H9 (cell line): ENCODE results near the gene PRR30. TPM values are rescaled to one million over a fixed set of nuclear protein-coding genes. Genes with fewer than 3 reads are reported as not detected.

ENCODE experiments used
- DNase-seq: peaks from one replicate; pipeline ENCODE4 v3.0.0-alpha.2; 2017
- H2AFZ ChIP-seq: one replicate; pipeline ENCODE4 v1.6.1; 2013; ENCODE audit warnings: mild to moderate bottlenecking, low read length, control low read depth, moderate library complexity
- H2AK5ac ChIP-seq: 2 replicates; pipeline ENCODE4 v1.6.1; 2013; ENCODE audit warnings: low read length, control low read depth, mixed read lengths; ENCODE audit not compliant: insufficient read length
- H2BK120ac ChIP-seq: one replicate; pipeline ENCODE4 v1.6.1; 2013; ENCODE audit warnings: low read depth, mild to moderate bottlenecking, low read length, control low read depth, inconsistent platforms; ENCODE audit not compliant: poor library complexity, severe bottlenecking
- H2BK12ac ChIP-seq: 2 replicates; pipeline ENCODE4 v1.6.1; 2013; ENCODE audit warnings: low read length, control low read depth, mixed read lengths, low read depth; ENCODE audit not compliant: insufficient read length
- H2BK15ac ChIP-seq: 2 replicates; pipeline ENCODE4 v1.6.1; 2013; ENCODE audit warnings: low read depth, low read length, control low read depth
- H2BK20ac ChIP-seq: one replicate; pipeline ENCODE4 v1.6.1; 2013; ENCODE audit warnings: low read depth, mild to moderate bottlenecking, low read length, control low read depth, inconsistent platforms; ENCODE audit not compliant: poor library complexity, severe bottlenecking
- H2BK5ac ChIP-seq: 2 replicates; pipeline ENCODE4 v1.6.1; 2013; ENCODE audit warnings: low read length, control low read depth, mixed read lengths; ENCODE audit not compliant: insufficient read length
- H3K14ac ChIP-seq: 2 replicates; pipeline ENCODE4 v1.6.1; 2013; ENCODE audit warnings: low read length, control low read depth; ENCODE audit not compliant: insufficient read depth
- H3K18ac ChIP-seq: 2 replicates; pipeline ENCODE4 v1.6.1; 2013; ENCODE audit warnings: low read depth, mild to moderate bottlenecking, mixed read lengths, low read length, control low read depth; ENCODE audit not compliant: insufficient read length
- H3K23ac ChIP-seq: 2 replicates; pipeline ENCODE4 v1.6.1; 2013; ENCODE audit warnings: low read length, control low read depth, mixed read lengths, low read depth; ENCODE audit not compliant: insufficient read length
- H3K23me2 ChIP-seq: 2 replicates; pipeline ENCODE4 v1.6.1; 2013; ENCODE audit warnings: low read depth, mild to moderate bottlenecking, mixed read lengths, low read length, control low read depth; ENCODE audit not compliant: insufficient read length, poor library complexity, severe bottlenecking
- H3K27ac ChIP-seq: 2 replicates; pipeline ENCODE4 v1.5.1; 2013; ENCODE audit warnings: low read length, control low read depth, mixed read lengths, low read depth; ENCODE audit not compliant: insufficient read length
- H3K27me3 ChIP-seq: 2 replicates; pipeline ENCODE4 v1.6.1; 2013; ENCODE audit warnings: low read length, control low read depth, inconsistent platforms; ENCODE audit not compliant: insufficient read depth
- H3K4ac ChIP-seq: 2 replicates; pipeline ENCODE4 v1.6.1; 2013; ENCODE audit warnings: low read depth, mild to moderate bottlenecking, control low read depth, inconsistent platforms, low read length, moderate library complexity
- H3K4me1 ChIP-seq: 2 replicates; pipeline ENCODE4 v1.6.1; 2013; ENCODE audit warnings: low read length, control low read depth, inconsistent platforms; ENCODE audit not compliant: insufficient read depth
- H3K4me2 ChIP-seq: 2 replicates; pipeline ENCODE4 v1.6.1; 2013; ENCODE audit warnings: low read length, control low read depth, mixed read lengths; ENCODE audit not compliant: insufficient read length, insufficient read depth
- H3K56ac ChIP-seq: 2 replicates; pipeline ENCODE4 v1.6.1; 2013; ENCODE audit warnings: low read depth, mild to moderate bottlenecking, mixed read lengths, low read length, control low read depth; ENCODE audit not compliant: insufficient read length
- H3K79me1 ChIP-seq: 2 replicates; pipeline ENCODE4 v1.6.1; 2013; ENCODE audit warnings: low read depth, mild to moderate bottlenecking, moderate library complexity, low read length, control low read depth, inconsistent platforms; ENCODE audit not compliant: insufficient read depth, poor library complexity, severe bottlenecking
- H3K79me2 ChIP-seq: 2 replicates; pipeline ENCODE4 v1.6.1; 2013; ENCODE audit warnings: low read length, control low read depth, inconsistent platforms; ENCODE audit not compliant: insufficient read depth
- H3K9ac ChIP-seq: 2 replicates; pipeline ENCODE4 v1.6.1; 2013; ENCODE audit warnings: low read length, control low read depth, mixed read lengths; ENCODE audit not compliant: insufficient read length; ENCODE audit errors: extremely low read depth
- H3K9me3 ChIP-seq: one replicate; pipeline ENCODE4 v1.6.1; 2013; ENCODE audit warnings: low read depth, low read length, inconsistent platforms; ENCODE audit not compliant: control insufficient read depth
- H3T11ph ChIP-seq: one replicate; pipeline ENCODE4 v1.6.1; 2013; ENCODE audit warnings: mild to moderate bottlenecking, low read length, control low read depth, inconsistent platforms
- H4K20me1 ChIP-seq: one replicate; pipeline ENCODE4 v1.6.1; 2013; ENCODE audit not compliant: control insufficient read depth, insufficient read length, insufficient read depth
- H4K5ac ChIP-seq: 2 replicates; pipeline ENCODE4 v1.6.1; 2013; ENCODE audit warnings: low read depth, mild to moderate bottlenecking, mixed read lengths, low read length, control low read depth; ENCODE audit not compliant: insufficient read length
- H4K8ac ChIP-seq: replicated peaks from 2 replicates; pipeline ENCODE4 v1.6.1; 2013; ENCODE audit warnings: low read length, control low read depth, mixed read lengths, low read depth; ENCODE audit not compliant: insufficient read length
- H4K91ac ChIP-seq: 2 replicates; pipeline ENCODE4 v1.6.1; 2013; ENCODE audit warnings: low read depth, mild to moderate bottlenecking, moderate library complexity, mixed read lengths, low read length, control low read depth; ENCODE audit not compliant: insufficient read length
- H3K27ac Mint-ChIP-seq, 3 experiments: 2 replicates in 2 of 3; 3 replicates in 1 of 3; pipeline ENCODE4 v1.8.0; 2020 to 2021; ENCODE audit warnings: mixed read lengths in 3 of 3, mild to moderate bottlenecking in 1 of 3, moderate library complexity in 1 of 3
- H3K27me3 Mint-ChIP-seq: 2 replicates; pipeline ENCODE4 v1.8.0; 2021; ENCODE audit warnings: low read depth, mild to moderate bottlenecking, moderate library complexity, mixed read lengths
- H3K36me3 Mint-ChIP-seq, 3 experiments: 2 replicates in 2 of 3; 3 replicates in 1 of 3; pipeline ENCODE4 v1.8.0; 2020 to 2021; ENCODE audit warnings: low read depth in 3 of 3, mixed read lengths in 3 of 3; ENCODE audit not compliant: insufficient read depth in 1 of 3
- H3K4me1 Mint-ChIP-seq, 2 experiments: 2 replicates each; pipeline ENCODE4 v1.8.0; 2020; ENCODE audit warnings: mixed read lengths in 2 of 2
- H3K4me3 Mint-ChIP-seq, 2 experiments: 2 replicates in 1 of 2; 3 replicates in 1 of 2; pipeline ENCODE4 v1.8.0; 2020 to 2021; ENCODE audit warnings: mild to moderate bottlenecking in 2 of 2, mixed read lengths in 2 of 2, moderate library complexity in 1 of 2
- H3K9me3 Mint-ChIP-seq, 2 experiments: 2 replicates in 1 of 2; 3 replicates in 1 of 2; pipeline ENCODE4 v1.8.0; 2020; ENCODE audit warnings: mild to moderate bottlenecking in 2 of 2, mixed read lengths in 2 of 2, moderate library complexity in 1 of 2
- CTCF ChIP-seq: fragments of 200-600 bp; sonication (generic); conservative IDR thresholded peaks from 3 replicates; pipeline ENCODE4 v1.8.0; 2021; ENCODE audit warnings: antibody characterized with exemption, mild to moderate bottlenecking
- WGBS: extraction: QIAGEN DNeasy Blood & Tissue Kit; methylation state at CpG from one replicate; pipeline ENCODE4 v1.1.7; 2013; ENCODE audit warnings: missing lambda C conversion rate, low lambda C conversion rate, mixed read lengths; ENCODE audit not compliant: insufficient read length; ENCODE audit errors: extremely low coverage; 5-methylcytosine and 5-hydroxymethylcytosine counted together
- total RNA-seq: library from RNA; stranded (reverse); gene quantifications from 2 replicates; pipeline ENCODE4 v1.2.1, GENCODE V29; 2021

PRR30 gene
- total RNA-seq, 1 experiment from 2014 or later: not detected

- no peaks in the 10 kb centered on the region for H3K79me2 ChIP-seq
- no CpG with 5 or more reads among the region's 6 CpGs for WGBS
These were observed 47.6 kb upstream of the PRR30 start for GRCh38 chr2:27186613-27187345.

More at GRCh38 chr2:27186613-27187345, 47.6 kb upstream of the PRR30 start:
- Histone ChIP-seq H3T11ph (no peak overlapping the region), H4K91ac (no peak overlapping the region), H3K18ac (no peak overlapping the region), H4K20me1 (no peaks in the 10 kb centered on the region), H3K4me1 (no peaks in the 10 kb centered on the region), H3K9ac (no peak overlapping the region), H4K5ac (no peak overlapping the region), H3K23ac (no peak overlapping the region), H3K4ac (no peak overlapping the region), H2BK120ac (no peak overlapping the region), H2BK15ac (no peak overlapping the region), H4K8ac (no peak overlapping the region), H3K4me2 (no peak overlapping the region), H3K23me2 (no peaks in the 10 kb centered on the region), H3K27me3 (no peaks in the 10 kb centered on the region), H2BK20ac (no peak overlapping the region), H2AK5ac (no peak overlapping the region), H3K56ac (no peak overlapping the region), H3K27ac (no peak overlapping the region), H3K14ac (no peak overlapping the region), H2BK12ac (no peak overlapping the region), H3K79me1 (no peaks in the 10 kb centered on the region), H2BK5ac (no peak overlapping the region), H2AFZ (no peak overlapping the region), H3K9me3 (no peaks in the 10 kb centered on the region)
- no peak for DNase-seq
- Mint-ChIP-seq H3K27me3 (peaks cover 2% of the 10 kb centered on the region; the same call in 1 of the 2 replicates), H3K9me3 (no peaks in the 10 kb centered on the region; a peak in 1 of 5 replicates), H3K27ac (no peak overlapping the region), H3K4me1 (no peaks in the 10 kb centered on the region), H3K4me3 (no peak overlapping the region), H3K36me3 (no peaks in the 10 kb centered on the region)
- no peak for TF ChIP-seq CTCF
